KMS-11 (cell line): ENCODE measurements around the gene ARID4B.

Experiments
- H2AFZ ChIP-seq: fragments of 200-600 bp; sonication (generic); 2 replicates; pipeline ENCODE4 v1.6.1; 2016; ENCODE audit warnings: antibody characterized with exemption, mixed run types, low read depth
- H3K27ac ChIP-seq: fragments of 200-600 bp; sonication (generic); 2 replicates; pipeline ENCODE4 v1.6.1; 2016; ENCODE audit warnings: mild to moderate bottlenecking, mixed run types
- H3K27me3 ChIP-seq: fragments of 200-600 bp; sonication (generic); 2 replicates; pipeline ENCODE4 v1.6.1; 2017; ENCODE audit warnings: mild to moderate bottlenecking, low read depth, mixed run types, moderate library complexity; ENCODE audit not compliant: insufficient read depth
- H3K36me3 ChIP-seq: fragments of 200-600 bp; sonication (generic); 2 replicates; pipeline ENCODE4 v1.6.1; 2017; ENCODE audit warnings: mild to moderate bottlenecking, mixed run types; ENCODE audit not compliant: insufficient read depth
- H3K4me1 ChIP-seq: fragments of 200-600 bp; sonication (generic); 2 replicates; pipeline ENCODE4 v1.6.1; 2016; ENCODE audit warnings: mild to moderate bottlenecking, low read depth, mixed run types; ENCODE audit not compliant: poor library complexity, severe bottlenecking
- H3K4me2 ChIP-seq: fragments of 200-600 bp; sonication (generic); 2 replicates; pipeline ENCODE4 v1.7.0; 2016; ENCODE audit warnings: mild to moderate bottlenecking, mixed run types
- H3K4me3 ChIP-seq: fragments of 200-600 bp; sonication (generic); IDR thresholded peaks from 2 replicates; pipeline ENCODE4 v1.6.1; 2017; ENCODE audit warnings: low read depth, low read length, mixed read lengths; ENCODE audit not compliant: insufficient read depth
- H3K79me2 ChIP-seq: fragments of 200-600 bp; sonication (generic); 2 replicates; pipeline ENCODE4 v1.6.1; 2016; ENCODE audit warnings: low read depth, mixed run types; ENCODE audit not compliant: insufficient read depth
- H3K9ac ChIP-seq: fragments of 200-600 bp; sonication (generic); 2 replicates; pipeline ENCODE4 v1.6.1; 2016; ENCODE audit warnings: mild to moderate bottlenecking, mixed run types
- H4K20me1 ChIP-seq: fragments of 200-600 bp; sonication (generic); 2 replicates; pipeline ENCODE4 v1.6.1; 2016; ENCODE audit warnings: mild to moderate bottlenecking, mixed run types; ENCODE audit not compliant: insufficient read depth
- CTCF ChIP-seq: fragments of 200-600 bp; sonication (generic); conservative IDR thresholded peaks from 2 replicates; pipeline ENCODE4 v1.6.1; 2017; ENCODE audit warnings: low read depth, mild to moderate bottlenecking, antibody characterized with exemption, low read length, moderate library complexity, mixed read lengths

Gene ARID4B

DNA sequence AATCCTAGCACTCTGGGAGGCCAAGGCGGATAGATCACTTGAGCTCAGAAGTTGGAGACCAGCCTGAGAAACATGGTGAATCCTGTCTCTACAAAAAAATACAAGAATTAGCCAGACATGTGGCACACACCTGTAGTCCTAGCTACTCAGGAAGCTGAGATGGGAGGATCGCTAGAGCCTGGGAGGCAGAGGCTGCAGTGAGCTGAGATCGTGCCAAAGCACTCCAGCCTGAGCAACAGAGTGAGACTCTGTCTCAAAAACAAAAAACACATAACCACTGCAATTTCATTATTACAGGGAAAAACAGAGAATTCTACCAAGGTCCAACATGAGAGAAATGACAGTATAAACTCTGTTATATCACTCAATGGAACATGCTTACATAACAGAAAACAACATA is 194.9 kb downstream of the ARID4B start:
- H3K4me1 ChIP-seq: peaks cover 14% of the 10 kb centered on the region
- peaks cover 6% of the 10 kb centered on the region for H3K79me2 ChIP-seq
- no peaks in the 10 kb centered on the region for H4K20me1 ChIP-seq
- TF ChIP-seq CTCF: no peak
- H3K36me3 ChIP-seq: peaks cover 5% of the 10 kb centered on the region; the same call in 1 of the 2 replicates
- H3K4me3 ChIP-seq: no peak overlapping the region
- no peaks in the 10 kb centered on the region for H3K27me3 ChIP-seq
- no peak overlapping the region for H3K4me2 ChIP-seq
- no peak overlapping the region for H3K9ac ChIP-seq
- no peak overlapping the region for H3K27ac ChIP-seq
- no peak overlapping the region for H2AFZ ChIP-seq

GRCh38 chr1:235131961-235132360 is 196.0 kb downstream of the ARID4B start:
- Histone ChIP-seq H3K27me3 (no peaks in the 10 kb centered on the region), H3K9ac (no peak overlapping the region), H3K4me2 (no peak overlapping the region), H3K79me2 (peaks cover 17% of the 10 kb centered on the region), H3K4me1 (peaks cover 19% of the 10 kb centered on the region), H3K27ac (no peak overlapping the region), H2AFZ (no peak overlapping the region), H3K4me3 (no peak overlapping the region), H4K20me1 (0 out of 2 replicates have a peak, but pooled peaks cover 2% of the 10 kb centered on the region), H3K36me3 (peaks cover under 1% of the 10 kb centered on the region; the same call in 1 of the 2 replicates)
- no peak for TF ChIP-seq CTCF

DNA sequence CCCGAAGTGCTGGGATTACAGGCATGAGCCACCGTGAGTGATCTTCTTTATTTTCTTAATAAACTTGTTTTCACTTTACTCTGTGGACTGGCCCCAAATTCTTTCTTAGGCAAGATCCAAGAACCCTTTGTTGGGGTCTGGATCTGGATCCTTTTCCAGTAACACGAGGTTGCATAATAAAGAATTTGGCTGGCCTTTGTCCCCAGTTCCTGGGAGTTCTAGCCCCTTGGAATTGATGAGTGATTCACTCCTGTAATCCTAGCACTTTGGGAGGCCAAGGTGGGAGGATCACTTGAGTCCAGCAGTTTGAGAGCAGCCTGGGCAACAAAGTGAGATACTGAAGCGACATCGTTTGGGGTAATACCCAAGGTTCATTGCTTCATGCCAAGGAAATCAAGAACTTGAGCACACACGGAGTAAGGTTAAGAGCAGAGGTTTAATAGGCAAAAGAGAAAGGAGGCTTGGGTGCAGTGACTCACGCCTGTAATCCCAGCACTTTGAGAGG is 197.2 kb downstream of the ARID4B start:
- no peak overlapping the region for H2AFZ ChIP-seq
- no peak overlapping the region for H3K4me2 ChIP-seq
- no peaks in the 10 kb centered on the region for H3K27me3 ChIP-seq
- H3K36me3 ChIP-seq: peaks cover 8% of the 10 kb centered on the region; the same call in 1 of the 2 replicates
- H3K4me3 ChIP-seq: no peak overlapping the region
- H3K79me2 ChIP-seq: peaks cover 28% of the 10 kb centered on the region
- H3K27ac ChIP-seq: no peak overlapping the region
- peaks cover 11% of the 10 kb centered on the region; the same call in 1 of the 2 replicates for H4K20me1 ChIP-seq
- no peak for TF ChIP-seq CTCF
- H3K9ac ChIP-seq: no peak overlapping the region
- peaks cover 28% of the 10 kb centered on the region for H3K4me1 ChIP-seq

DNA sequence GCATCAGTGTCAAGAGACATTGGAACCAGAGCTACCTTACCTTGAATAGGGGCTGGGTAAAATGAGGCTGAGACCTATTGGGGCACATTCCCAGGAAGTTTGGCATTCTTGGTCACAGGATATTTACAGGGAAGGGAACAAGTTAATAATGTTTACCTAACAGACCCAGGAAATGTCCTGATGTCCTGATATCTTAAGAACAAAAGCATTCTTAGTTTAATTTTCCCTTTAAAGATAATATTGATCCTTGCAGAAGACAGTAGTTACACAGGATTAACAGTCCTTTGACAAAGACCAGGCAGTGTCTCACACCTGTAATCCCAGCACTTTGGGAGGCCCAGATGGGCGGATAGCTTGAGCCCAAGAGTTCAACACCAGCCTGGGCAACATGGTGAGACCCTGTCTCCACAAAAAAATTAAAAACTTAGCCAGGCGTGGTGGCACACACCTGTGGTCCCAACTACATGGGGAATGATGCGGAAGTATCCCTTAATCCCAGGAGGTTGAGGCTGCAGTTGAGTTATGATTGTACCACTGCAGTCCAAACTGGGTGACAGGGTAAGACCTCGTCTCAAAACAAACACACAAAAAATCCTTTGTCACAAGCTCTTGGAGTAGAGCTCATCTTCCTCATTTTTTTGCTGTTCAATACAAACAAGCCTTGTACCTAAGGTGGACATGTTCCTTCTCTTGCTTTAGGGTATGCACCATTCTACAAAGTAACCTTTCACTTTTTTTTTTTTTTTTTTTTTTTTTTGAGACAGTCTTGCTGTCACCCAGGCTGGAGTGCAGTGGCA is 198.0 kb downstream of the ARID4B start:
- Histone ChIP-seq H3K4me1 (peaks cover 37% of the 10 kb centered on the region), H3K79me2 (peaks cover 37% of the 10 kb centered on the region), H2AFZ (no peak overlapping the region), H3K4me2 (no peak overlapping the region), H4K20me1 (peaks cover 15% of the 10 kb centered on the region), H3K9ac (no peak overlapping the region), H3K27ac (no peak overlapping the region), H3K36me3 (peaks cover 14% of the 10 kb centered on the region; the same call in 1 of the 2 replicates), H3K4me3 (no peak overlapping the region), H3K27me3 (no peaks in the 10 kb centered on the region)
- TF ChIP-seq CTCF: no peak
